Neural crest cell (in vitro differentiated cells): ENCODE measurements around the gene SIN3A. TPM values are rescaled to one million over a fixed set of nuclear protein-coding genes. Genes with fewer than 3 reads are reported as not detected.
"Not testable (repeated sequence)": the region's sequence is repeated elsewhere in the genome, so short reads cannot be mapped to it uniquely, and the experiment has no call there.

Source experiments
- DNase-seq: peaks from one replicate; pipeline ENCODE4 v3.0.0; 2021; ENCODE audit warnings: low read depth, mixed read lengths, low spot score
- H3K27ac Mint-ChIP-seq: one replicate; pipeline ENCODE4 v1.8.0; 2021; ENCODE audit warnings: mild to moderate bottlenecking, mixed read lengths; ENCODE audit not compliant: unreplicated experiment
- H3K27me3 Mint-ChIP-seq: 2 replicates; pipeline ENCODE4 v1.8.0; 2021; ENCODE audit warnings: low read depth, mild to moderate bottlenecking, mixed read lengths
- H3K36me3 Mint-ChIP-seq: 2 replicates; pipeline ENCODE4 v1.8.0; 2021; ENCODE audit warnings: low read depth, mild to moderate bottlenecking, mixed read lengths
- H3K4me1 Mint-ChIP-seq: 2 replicates; pipeline ENCODE4 v1.8.0; 2021; ENCODE audit warnings: mixed read lengths
- H3K4me3 Mint-ChIP-seq: one replicate; pipeline ENCODE4 v1.8.0; 2021; ENCODE audit warnings: mild to moderate bottlenecking, mixed read lengths
- H3K9me3 Mint-ChIP-seq: 2 replicates; pipeline ENCODE4 v1.8.0; 2021; ENCODE audit warnings: mixed read lengths
- total RNA-seq: library from RNA; stranded (reverse); gene quantifications from 2 replicates; pipeline ENCODE4 v1.2.1, GENCODE V29; 2021
- TF ChIP-seq, protein P1 (sequence below): fragments of 200-600 bp; sonication (generic); conservative IDR thresholded peaks from 2 replicates; pipeline ENCODE4 v1.5.0; 2021; ENCODE audit warnings: antibody characterized with exemption, mild to moderate bottlenecking

The SIN3A gene
- total RNA-seq, 1 donor from 2014 or later = 97.4 TPM

GRCh38 chr15:75338661-75339240, 112.7 kb downstream of the SIN3A start:
- peaks cover 19% of the 10 kb centered on the region for H3K4me1 Mint-ChIP-seq
- H3K36me3 Mint-ChIP-seq = no peaks in the 10 kb centered on the region
- peaks cover 5% of the 10 kb centered on the region for H3K27me3 Mint-ChIP-seq
- H3K27ac Mint-ChIP-seq = peak overlapping the region; percentile 57
- H3K4me3 Mint-ChIP-seq = no peak overlapping the region
- DNase-seq = no peak
- TF ChIP-seq, protein P1, sequence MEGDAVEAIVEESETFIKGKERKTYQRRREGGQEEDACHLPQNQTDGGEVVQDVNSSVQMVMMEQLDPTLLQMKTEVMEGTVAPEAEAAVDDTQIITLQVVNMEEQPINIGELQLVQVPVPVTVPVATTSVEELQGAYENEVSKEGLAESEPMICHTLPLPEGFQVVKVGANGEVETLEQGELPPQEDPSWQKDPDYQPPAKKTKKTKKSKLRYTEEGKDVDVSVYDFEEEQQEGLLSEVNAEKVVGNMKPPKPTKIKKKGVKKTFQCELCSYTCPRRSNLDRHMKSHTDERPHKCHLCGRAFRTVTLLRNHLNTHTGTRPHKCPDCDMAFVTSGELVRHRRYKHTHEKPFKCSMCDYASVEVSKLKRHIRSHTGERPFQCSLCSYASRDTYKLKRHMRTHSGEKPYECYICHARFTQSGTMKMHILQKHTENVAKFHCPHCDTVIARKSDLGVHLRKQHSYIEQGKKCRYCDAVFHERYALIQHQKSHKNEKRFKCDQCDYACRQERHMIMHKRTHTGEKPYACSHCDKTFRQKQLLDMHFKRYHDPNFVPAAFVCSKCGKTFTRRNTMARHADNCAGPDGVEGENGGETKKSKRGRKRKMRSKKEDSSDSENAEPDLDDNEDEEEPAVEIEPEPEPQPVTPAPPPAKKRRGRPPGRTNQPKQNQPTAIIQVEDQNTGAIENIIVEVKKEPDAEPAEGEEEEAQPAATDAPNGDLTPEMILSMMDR = no peak
- H3K9me3 Mint-ChIP-seq = no peaks in the 10 kb centered on the region

- DNase-seq = peak; percentile 95
- TF ChIP-seq, protein P1 = no peak
- Mint-ChIP-seq H3K36me3 (no peaks in the 10 kb centered on the region), H3K4me1 (peaks cover 19% of the 10 kb centered on the region), H3K27ac (peak within 1 kb of the TSS; percentile 99), H3K4me3 (peak within 1 kb of the TSS; percentile 100), H3K9me3 (no peaks in the 10 kb centered on the region), H3K27me3 (peaks cover 5% of the 10 kb centered on the region)
Observed at GRCh38 chr15:75335705-75336355, 115.7 kb downstream of the SIN3A start, which contains the start of gene COMMD4. Gene COMMD4 (plus strand): TSS chr15:75336063. CDS start chr15:75336090, 27 bp downstream.

- TF ChIP-seq, protein P1 = no peak
- H3K27me3 Mint-ChIP-seq = peaks cover 5% of the 10 kb centered on the region
- H3K27ac Mint-ChIP-seq = peak overlapping the region; percentile 99
- no peak for DNase-seq
- H3K36me3 Mint-ChIP-seq = no peaks in the 10 kb centered on the region
- peak overlapping the region; percentile 100 for H3K4me3 Mint-ChIP-seq
- peaks cover 19% of the 10 kb centered on the region for H3K4me1 Mint-ChIP-seq
- no peaks in the 10 kb centered on the region for H3K9me3 Mint-ChIP-seq
Observed at GRCh38 chr15:75335313-75335704, 116.2 kb downstream of the SIN3A start.

DNA sequence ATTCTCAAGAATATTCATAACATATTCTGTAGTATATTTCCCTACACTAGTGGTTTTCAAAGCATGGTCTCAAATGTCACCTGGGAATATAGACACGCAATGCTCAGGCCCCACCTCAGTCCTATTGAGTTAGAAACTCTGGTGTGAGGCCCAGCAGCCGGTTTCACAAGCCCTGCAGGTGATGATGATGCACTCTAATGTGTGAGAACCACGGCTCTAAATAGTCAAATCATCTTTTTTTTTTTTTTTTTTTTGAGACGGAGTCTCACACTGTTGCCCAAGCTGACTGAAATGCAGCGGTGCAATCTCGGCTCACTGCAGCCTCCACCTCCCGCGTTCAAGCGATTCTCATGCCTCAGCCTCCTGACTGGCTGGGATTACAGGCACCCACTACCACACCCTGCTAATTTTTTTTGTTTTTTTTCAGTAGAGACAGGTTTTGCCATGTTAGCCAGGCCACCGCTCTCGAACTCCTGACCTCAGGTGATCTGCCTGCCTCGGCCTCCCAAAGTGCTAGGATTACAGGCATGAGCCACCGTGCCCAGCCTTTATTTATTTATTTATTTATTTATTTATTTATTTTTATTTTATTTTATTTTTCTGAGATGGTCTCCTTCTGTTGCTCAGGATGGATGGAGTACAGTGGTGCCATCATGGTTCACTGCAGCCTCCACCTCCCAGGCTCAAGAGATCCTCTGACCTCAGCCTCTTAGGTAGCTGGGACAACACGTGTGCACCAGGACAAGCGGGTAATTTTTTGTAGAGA, 117.7 kb downstream of the SIN3A start:
- peaks cover 19% of the 10 kb centered on the region for H3K4me1 Mint-ChIP-seq
- H3K9me3 Mint-ChIP-seq, H3K27ac Mint-ChIP-seq: not testable (repeated sequence)

DNA sequence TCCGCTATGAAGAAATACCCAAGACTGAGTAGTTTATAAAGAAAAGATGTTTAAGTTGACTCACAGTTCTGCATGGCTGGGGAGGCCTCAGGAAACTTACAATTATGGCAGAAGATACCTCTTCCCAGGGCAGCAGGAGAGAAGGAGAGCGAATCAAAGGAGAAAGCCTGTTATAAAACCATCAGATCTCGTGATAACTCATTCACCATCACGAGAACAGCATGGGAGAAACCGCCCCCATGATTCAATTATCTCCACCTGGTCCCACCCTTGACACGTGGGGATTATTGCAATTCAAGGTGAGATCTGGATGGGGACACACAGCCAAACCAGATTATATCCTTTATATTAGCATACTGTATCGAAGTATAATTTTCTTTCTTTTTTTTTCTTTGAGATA, 119.4 kb downstream of the SIN3A start:
- H3K4me1 Mint-ChIP-seq = peaks cover 19% of the 10 kb centered on the region
- not testable (repeated sequence) for H3K27me3 Mint-ChIP-seq, H3K27ac Mint-ChIP-seq, H3K9me3 Mint-ChIP-seq, H3K36me3 Mint-ChIP-seq, DNase-seq
- H3K4me3 Mint-ChIP-seq = peak overlapping the region; percentile 29

More for the DNA sequence above, 117.7 kb downstream of the SIN3A start:
- not testable (repeated sequence) for H3K4me3 Mint-ChIP-seq, H3K27me3 Mint-ChIP-seq, H3K36me3 Mint-ChIP-seq, DNase-seq

DNA sequence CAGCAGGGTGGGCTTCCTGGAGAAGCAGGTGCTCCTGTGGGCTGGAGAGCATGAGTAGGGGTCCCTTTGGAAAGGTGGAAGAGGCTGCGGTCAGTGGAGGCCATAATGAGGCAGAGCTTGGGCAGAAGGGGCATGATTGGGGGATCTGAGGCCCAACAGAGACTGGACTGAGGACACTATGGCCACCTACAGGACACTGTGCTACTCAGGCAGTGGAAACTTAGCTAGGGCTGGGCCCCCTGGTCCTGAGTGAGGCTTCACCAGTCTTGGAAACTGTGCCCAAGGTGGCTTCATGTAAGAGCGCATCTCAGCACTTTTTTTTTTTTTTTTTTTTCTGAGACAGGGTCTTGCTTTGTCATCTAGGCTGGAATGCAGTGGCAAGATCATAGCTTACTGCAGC, 121.9 kb downstream of the SIN3A start:
- TF ChIP-seq, protein P1 = no peak
- Mint-ChIP-seq H3K9me3 (no peaks in the 10 kb centered on the region), H3K4me3 (no peak overlapping the region), H3K27ac (no peak overlapping the region), H3K4me1 (no peaks in the 10 kb centered on the region), H3K36me3 (no peaks in the 10 kb centered on the region), H3K27me3 (no peaks in the 10 kb centered on the region)
- DNase-seq = no peak
